HG02678 (cell line): Measurements from ENCODE around the gene ZNF891.

Source experiments
- ATAC-seq: cut with Tn5 transposase; IDR thresholded peaks from one replicate; pipeline ENCODE4 v1.9.1; 2021; ENCODE audit warnings: mild to moderate bottlenecking, moderate library complexity; ENCODE audit not compliant: unreplicated experiment

Gene ZNF891

GRCh38 chr12:133063556-133063955 lies 66.5 kb downstream of the ZNF891 start:
- ATAC-seq: no peak

GRCh38 chr12:133061954-133062353 lies 68.1 kb downstream of the ZNF891 start:
- no peak for ATAC-seq

- ATAC-seq: no peak
These were observed 71.6 kb downstream of the ZNF891 start for GRCh38 chr12:133058203-133059113.

GRCh38 chr12:133057446-133057845 lies 72.6 kb downstream of the ZNF891 start:
- ATAC-seq: no peak
